HCT116 (cell line): ENCODE data around the gene ANKRD16. TPM values are rescaled to one million over a fixed set of nuclear protein-coding genes. Genes with fewer than 3 reads are reported as not detected.

ENCODE experiments used
- ATAC-seq: fragments of 200-7000 bp; cut with Tn5 transposase; 2 replicates; pipeline ENCODE4 v1.9.1; 2020; ENCODE audit warnings: mild to moderate bottlenecking, moderate library complexity
- BruUV-seq: library from RNA; stranded (reverse); fragments of 400-500 nt; replicated peaks from 2 replicates; lab custom pipeline; 2021; lab: Mats Ljungman, UMichigan
- CTCF ChIA-PET: fragments of 300-600 bp; sonication (Branson Sonifier 250); formaldehyde crosslinking; loops from one replicate; lab custom pipeline; 2021; ENCODE audit warnings: antibody characterized with exemption; lab: Charles Lee
- POLR2A ChIA-PET: fragments of 300-600, 350-600 bp; sonication (Branson Sonifier 250); formaldehyde crosslinking; loops from one replicate; lab custom pipeline; 2021; ENCODE audit warnings: antibody characterized with exemption; lab: Charles Lee
- RAD21 ChIA-PET, 2 experiments: fragments of 300-600 bp; sonication (Branson Sonifier 250); formaldehyde crosslinking; loops; one replicate each; lab custom pipeline; 2023; ENCODE audit warnings: low total read pairs in 2 of 2; ENCODE audit not compliant: uncharacterized antibody in 2 of 2, unreplicated experiment in 2 of 2, low non-redundant PET in 1 of 2; lab: Charles Lee
- DNase-seq: peaks from one replicate; pipeline ENCODE4 v3.0.0-alpha.2; 2010; ENCODE audit warnings: low read depth, low spot score
- H2AFZ ChIP-seq: fragments of 200-600 bp; shearing (Covaris generic), sonication (generic); 2 replicates; pipeline ENCODE4 v1.6.1; 2017; ENCODE audit warnings: low read depth, mixed run types, mixed read lengths, antibody characterized with exemption, low read length; ENCODE audit not compliant: poor library complexity, severe bottlenecking
- H3K27ac ChIP-seq: 2 replicates; pipeline ENCODE4 v1.5.1; 2012; ENCODE audit warnings: low read depth, low read length
- H3K27me3 ChIP-seq: fragments of 200-600 bp; sonication (generic); 2 replicates; pipeline ENCODE4 v1.6.1; 2016; ENCODE audit warnings: mixed run types, low read length, mixed read lengths; ENCODE audit not compliant: insufficient read depth
- H3K36me3 ChIP-seq, 2 experiments: fragments of 200-500 bp in 1 of 2; fragments of 200-600 bp in 1 of 2; sonication (Bioruptor generic) in 1 of 2; sonication (generic) in 1 of 2; 2 replicates each; pipeline versions ENCODE4 v1.5.1 to v1.6.1; 2014 to 2016; ENCODE audit warnings: low read length in 2 of 2, inconsistent platforms in 1 of 2, mixed read lengths in 1 of 2, mixed run types in 1 of 2; ENCODE audit not compliant: insufficient read depth in 2 of 2, control insufficient read depth in 1 of 2
- H3K4me1 ChIP-seq, 2 experiments: fragments of 200-600 bp in 1 of 2; sonication (generic) in 1 of 2; 2 replicates each; pipeline versions ENCODE4 v1.5.1 to v1.6.1; 2012 to 2017; ENCODE audit warnings: low read length in 2 of 2, inconsistent platforms in 1 of 2, mild to moderate bottlenecking in 1 of 2, mixed read lengths in 1 of 2, mixed run types in 1 of 2, moderate library complexity in 1 of 2; ENCODE audit not compliant: insufficient read depth in 2 of 2, control insufficient read depth in 1 of 2
- H3K4me2 ChIP-seq: fragments of 200-600 bp; sonication (generic); 2 replicates; pipeline ENCODE4 v1.6.1; 2017; ENCODE audit warnings: mixed run types, low read length, mixed read lengths
- H3K4me3 ChIP-seq, 2 experiments: fragments of 200-600 bp in 1 of 2; sonication (generic) in 1 of 2; replicated peaks in 1 of 2; 2 replicates each; pipeline ENCODE4 v1.5.1; 2011 to 2016; ENCODE audit warnings: low read length in 2 of 2, control low read depth in 1 of 2, low read depth in 1 of 2, mild to moderate bottlenecking in 1 of 2, mixed read lengths in 1 of 2, mixed run types in 1 of 2
- H3K79me2 ChIP-seq: fragments of 200-600 bp; sonication (generic); 2 replicates; pipeline ENCODE4 v1.6.1; 2017; ENCODE audit warnings: mild to moderate bottlenecking, mixed run types, low read length, moderate library complexity, mixed read lengths; ENCODE audit not compliant: insufficient read depth
- H3K9ac ChIP-seq: fragments of 200-600 bp; sonication (generic); 2 replicates; pipeline ENCODE4 v1.6.1; 2016; ENCODE audit warnings: low read length, mixed read lengths
- H3K9me2 ChIP-seq: fragments of 200-600 bp; sonication (generic), shearing (Covaris generic); 2 replicates; pipeline ENCODE4 v1.6.1; 2017; ENCODE audit warnings: mixed run types, mild to moderate bottlenecking, moderate library complexity; ENCODE audit not compliant: insufficient read depth
- H3K9me3 ChIP-seq, 2 experiments: fragments of 200-500 bp in 1 of 2; fragments of 200-600 bp in 1 of 2; sonication (Bioruptor generic) in 1 of 2; sonication (generic) in 1 of 2; 2 replicates each; pipeline ENCODE4 v1.6.1; 2014 to 2017; ENCODE audit warnings: low read length in 2 of 2, mixed read lengths in 2 of 2, inconsistent platforms in 1 of 2, low read depth in 1 of 2, mild to moderate bottlenecking in 1 of 2, mixed run types in 1 of 2, moderate library complexity in 1 of 2; ENCODE audit not compliant: control insufficient read depth in 1 of 2, insufficient read depth in 1 of 2
- H4K20me1 ChIP-seq: fragments of 200-600 bp; sonication (generic), shearing (Covaris generic); 2 replicates; pipeline ENCODE4 v1.6.1; 2017; ENCODE audit warnings: mixed run types, mild to moderate bottlenecking, moderate library complexity; ENCODE audit not compliant: insufficient read depth
- CTCF ChIP-seq, 3 experiments: fragments of 200-600 bp in 1 of 3; sonication (generic) in 1 of 3; IDR thresholded peaks in 2 of 3; conservative IDR thresholded peaks in 1 of 3; 2 replicates each; pipeline ENCODE4 v1.5.1; 2012 to 2017; ENCODE audit warnings: low read depth in 2 of 3, low read length in 2 of 3, antibody characterized with exemption in 1 of 3, borderline replicate concordance in 1 of 3, control low read depth in 1 of 3, mild to moderate bottlenecking in 1 of 3, mixed read lengths in 1 of 3, mixed run types in 1 of 3, moderate library complexity in 1 of 3; ENCODE audit not compliant: insufficient read depth in 1 of 3
- EZH2phosphoT487 ChIP-seq: fragments of 200-600 bp; IDR thresholded peaks from 2 replicates; pipeline ENCODE4 v1.6.1; 2018; ENCODE audit warnings: antibody characterized with exemption, borderline replicate concordance
- POLR2AphosphoS5 ChIP-seq: IDR thresholded peaks from 2 replicates; pipeline ENCODE4 v1.6.1; 2011; ENCODE audit warnings: mild to moderate bottlenecking, low read depth, low read length, moderate library complexity
- RAD21 ChIP-seq: IDR thresholded peaks from 2 replicates; pipeline ENCODE4 v1.6.1; 2012; ENCODE audit warnings: low read depth, mild to moderate bottlenecking
- SIN3A ChIP-seq: IDR thresholded peaks from 2 replicates; pipeline ENCODE4 v1.6.1; 2012; ENCODE audit warnings: low read depth
- ZBTB33 ChIP-seq: IDR thresholded peaks from 2 replicates; pipeline ENCODE4 v1.6.1; 2011; ENCODE audit warnings: mild to moderate bottlenecking, low read length, moderate library complexity; ENCODE audit not compliant: insufficient replicate concordance; ENCODE audit errors: extremely low read depth
- intact Hi-C: fragments of 100-400 bp; cut with micrococcal nuclease; formaldehyde crosslinking; loops from 2 replicates; pipeline ENCODE4 v1.10.0; 2022
- total RNA-seq: library from RNA; stranded (reverse); gene quantifications from one replicate; pipeline ENCODE4 v1.2.1, GENCODE V29; 2021; ENCODE audit not compliant: unreplicated experiment

Gene ANKRD16
- total RNA-seq, 1 experiment from 2014 or later = 9.4 TPM

GRCh38 chr10:5876181-5876768 is 13.4 kb downstream of the ANKRD16 start:
- no peaks in the 10 kb centered on the region for H3K79me2 ChIP-seq
- no peak overlapping the region for H3K27ac ChIP-seq
- no peaks in the 10 kb centered on the region for H3K27me3 ChIP-seq
- H3K9me2 ChIP-seq = no peaks in the 10 kb centered on the region
- no peaks in the 10 kb centered on the region for H4K20me1 ChIP-seq
- ChIA-PET RAD21 (no interaction called here), CTCF (interaction anchor here (1.2 kb wide), 1 partner anchor 246 kb away, joined by 3 read pairs; no protein-coding TSS in a partner anchor), POLR2A (interaction anchor here (2.7 kb wide), 1 partner anchor 14 kb away, joined by 8 read pairs; the partner anchor contains the start of genes ANKRD16 and FBH1)
- no peak overlapping the region for H3K4me3 ChIP-seq
- no peaks in the 10 kb centered on the region for H3K9me3 ChIP-seq
- no peaks in the 10 kb centered on the region for H3K4me1 ChIP-seq
- intact Hi-C loops = no loop called here
- no peak overlapping the region for H2AFZ ChIP-seq
- no peak overlapping the region for H3K4me2 ChIP-seq
- ATAC-seq = no peak
- H3K9ac ChIP-seq = no peak overlapping the region
- BruUV-seq = no TSS peak
- peaks cover 20 to 23% of the 10 kb centered on the region in 2 experiments; a peak in 3 of 4 replicates for H3K36me3 ChIP-seq
- no peak for DNase-seq
- TF ChIP-seq SIN3A = no peak

GRCh38 chr10:5873515-5873995 is 16.1 kb downstream of the ANKRD16 start:
- Histone ChIP-seq H3K9me2 (no peaks in the 10 kb centered on the region), H3K36me3 (peaks cover 15 to 16% of the 10 kb centered on the region in 2 experiments; a peak in 3 of 4 replicates), H3K79me2 (no peaks in the 10 kb centered on the region), H3K4me1 (no peaks in the 10 kb centered on the region), H3K4me2 (no peak overlapping the region), H4K20me1 (no peaks in the 10 kb centered on the region), H3K27ac (no peak overlapping the region), H2AFZ (no peak overlapping the region), H3K4me3 (no peak overlapping the region), H3K9me3 (no peaks in the 10 kb centered on the region), H3K27me3 (no peaks in the 10 kb centered on the region), H3K9ac (no peak overlapping the region)
- RAD21 ChIA-PET = no interaction called here
- CTCF ChIA-PET = interaction anchor here (0.9 to 1.5 kb wide), 3 partner anchors 9 to 16 kb away, joined by 3 to 12 read pairs (median 4); partner anchors contain the start of genes ANKRD16 and FBH1
- POLR2A ChIA-PET = no interaction called here
- intact Hi-C loops = loop anchor here (1.0 to 5.0 kb wide), 4 partner anchors 60 to 431 kb away; partner anchors contain the start of genes GDI2 and TASOR2
- DNase-seq (peak; percentile 36), ATAC-seq (peak; percentile 88)
- BruUV-seq = no TSS peak
- TF ChIP-seq POLR2AphosphoS5 = peak; percentile 20; the same call in 1 of the 2 replicates
- peak; percentile 68 for TF ChIP-seq RAD21
- TF ChIP-seq CTCF (IDR thresholded peaks at IDR 0.05 in 2 of 3, conservative IDR thresholded peaks at IDR 0.05 in 1 of 3; ENCODE audit: borderline replicate concordance in 1 of 3, insufficient read depth in 1 of 3, low read depth in 2 of 3, low read length in 2 of 3) = peak; percentile 59 to 68 (median 63)
- no peak for TF ChIP-seq EZH2phosphoT487
- no peak for TF ChIP-seq ZBTB33
